GM12892 (cell line): ENCODE results near the gene XPR1.

Experiments used
- POLR2A ChIP-seq: IDR thresholded peaks from 2 replicates; pipeline ENCODE4 v1.6.1; 2011; ENCODE audit warnings: low read depth, low read length, control low read depth
- POLR2AphosphoS5 ChIP-seq: IDR thresholded peaks from 2 replicates; pipeline ENCODE4 v1.6.1; 2011; ENCODE audit warnings: low read depth, low read length, control low read depth

DNA sequence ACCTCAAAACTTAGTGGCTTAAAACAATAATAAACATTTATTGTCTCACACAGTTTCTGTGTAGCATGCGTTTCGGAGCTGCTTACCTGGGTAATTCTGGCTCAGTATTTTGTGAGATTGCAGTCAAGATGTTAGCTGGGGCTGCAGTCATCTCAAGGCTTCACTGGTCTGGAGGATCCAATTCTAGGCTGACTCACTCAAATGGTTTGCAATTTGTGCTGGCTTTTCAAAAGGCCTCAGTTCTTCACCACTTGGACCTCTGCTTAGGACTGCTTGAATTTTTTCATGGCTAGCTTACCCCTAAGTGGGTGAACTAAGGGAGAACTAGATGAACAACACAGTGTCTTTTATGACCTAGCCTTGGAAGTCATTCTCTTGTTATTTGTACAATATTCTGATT lies 21.0 kb downstream of the XPR1 start:
- no peak for TF ChIP-seq POLR2AphosphoS5
- no peak for TF ChIP-seq POLR2A
